SK-N-MC (cell line): ENCODE results near the gene ING4.

ENCODE experiments used
- DNase-seq: peaks from one replicate; pipeline ENCODE4 v3.0.0-alpha.2; 2011; ENCODE audit warnings: low read depth, low spot score
- H3K27ac ChIP-seq: fragments of 200-600 bp; sonication (generic); 2 replicates; pipeline ENCODE4 v1.5.1; 2016; ENCODE audit warnings: mixed run types
- H3K36me3 ChIP-seq: fragments of 200-600 bp; sonication (generic); 2 replicates; pipeline ENCODE4 v1.6.1; 2017; ENCODE audit warnings: antibody characterized with exemption, low read length, mixed read lengths; ENCODE audit not compliant: insufficient read depth
- H3K4me3 ChIP-seq: fragments of 200-600 bp; sonication (generic); 2 replicates; pipeline ENCODE4 v1.5.1; 2016
- H3K9ac ChIP-seq: fragments of 200-600 bp; sonication (generic); 2 replicates; pipeline ENCODE4 v1.8.0; 2017; ENCODE audit warnings: mixed run types, mixed read lengths; ENCODE audit not compliant: insufficient read length
- H3K9me3 ChIP-seq: fragments of 200-600 bp; sonication (generic); 2 replicates; pipeline ENCODE4 v1.6.1; 2017; ENCODE audit warnings: low read depth, mild to moderate bottlenecking, antibody characterized with exemption, low read length, moderate library complexity, mixed read lengths
- EZH2 ChIP-seq: fragments of 200-600 bp; sonication (generic); IDR thresholded peaks from one replicate; pipeline ENCODE4 v1.6.1; 2017; ENCODE audit warnings: antibody characterized with exemption
- FOXP2 ChIP-seq: optimal IDR thresholded peaks from 2 replicates; pipeline ENCODE3; 2011; ENCODE audit warnings: mild to moderate bottlenecking, moderate library complexity; ENCODE audit not compliant: insufficient read depth; ENCODE audit errors: extremely low read length, control extremely low read depth
- POLR2AphosphoS5 ChIP-seq: IDR thresholded peaks from 2 replicates; pipeline ENCODE4 v1.6.1; 2012; ENCODE audit warnings: mild to moderate bottlenecking, low read depth, low read length, borderline replicate concordance

Gene ING4

DNA sequence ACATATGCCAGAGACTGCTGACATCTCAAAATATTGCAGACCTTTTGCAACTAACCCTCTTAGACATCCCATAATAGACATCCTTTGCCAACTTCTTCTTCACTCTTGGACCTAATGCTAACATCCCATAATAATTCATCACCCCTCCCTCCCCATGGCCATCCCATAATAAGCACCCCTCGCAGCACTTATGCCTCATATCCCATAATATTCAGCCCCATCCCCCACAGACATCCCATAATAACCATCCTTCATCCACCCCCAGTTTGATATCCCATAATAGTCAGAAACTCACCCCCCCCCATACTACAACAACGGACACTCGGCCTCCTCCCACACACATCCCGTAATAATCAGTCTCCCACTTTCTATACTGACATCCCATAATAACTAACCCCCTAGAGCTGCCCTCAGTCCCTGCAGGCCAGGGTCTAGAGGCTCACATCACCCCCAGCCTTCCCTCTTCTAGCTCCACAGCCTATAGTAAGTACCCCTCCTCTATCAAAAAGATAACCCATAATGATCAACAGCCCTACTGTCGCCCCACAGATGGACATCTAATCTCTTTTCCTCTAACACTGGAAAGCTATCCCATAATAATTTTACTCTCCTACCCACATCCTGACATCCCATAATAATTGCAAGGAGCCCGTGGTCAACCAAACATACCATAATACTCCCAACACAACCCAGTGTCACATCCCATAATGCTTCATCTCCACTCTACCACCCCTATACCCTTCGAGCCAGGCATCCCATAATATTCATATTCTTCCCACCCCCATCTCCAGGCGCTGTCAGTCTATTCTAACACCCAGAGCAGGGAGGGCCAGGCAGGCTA lies 54.9 kb downstream of the ING4 start:
- peak overlapping the region; percentile 77 for H3K27ac ChIP-seq
- TF ChIP-seq FOXP2 (no peak), EZH2 (no peak), POLR2AphosphoS5 (no peak)
- no peak overlapping the region for H3K4me3 ChIP-seq
- H3K9ac ChIP-seq: no peak overlapping the region
- no peak for DNase-seq
- H3K9me3 ChIP-seq: no peaks in the 10 kb centered on the region
- peaks cover 12% of the 10 kb centered on the region; the same call in 1 of the 2 replicates for H3K36me3 ChIP-seq

DNA sequence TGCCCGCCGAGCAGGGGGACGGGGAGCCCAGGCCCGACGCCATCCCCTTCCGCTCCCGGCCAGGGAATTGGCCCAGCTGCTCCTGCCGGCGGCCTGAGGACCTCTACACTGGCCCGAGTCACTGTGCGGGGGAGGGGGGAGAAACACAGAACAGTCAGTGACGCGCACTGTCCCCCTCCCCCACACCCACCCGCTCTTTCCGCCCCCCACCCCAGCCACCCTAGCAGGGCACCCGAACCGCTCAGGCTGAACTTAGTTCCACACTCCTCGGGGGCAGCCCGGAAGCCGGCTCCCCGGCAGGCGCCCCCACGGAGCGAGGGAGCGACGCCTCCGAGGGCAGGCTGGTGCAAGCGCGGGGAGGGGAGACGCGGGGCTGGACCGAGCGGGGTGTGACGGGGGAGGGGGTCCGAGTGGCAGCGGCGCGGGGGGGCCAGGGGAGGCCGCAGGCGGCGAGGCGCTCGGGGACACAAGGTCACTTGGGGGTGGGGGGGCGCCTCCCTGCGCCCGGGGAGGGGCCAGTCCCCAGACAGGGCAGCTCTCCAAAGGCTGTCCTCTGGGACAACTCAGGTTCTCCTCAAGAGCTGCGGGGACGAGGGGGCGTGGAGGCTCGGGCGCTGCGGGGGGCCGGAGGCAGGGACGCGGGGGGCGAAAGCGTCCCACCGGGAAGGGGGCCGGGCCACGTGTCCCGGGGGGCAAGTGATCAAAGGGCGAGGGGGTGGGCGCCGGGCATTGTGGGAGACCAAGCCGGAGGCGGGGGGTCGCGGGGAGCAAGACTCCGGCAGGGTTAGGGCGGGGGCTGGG lies 56.4 kb downstream of the ING4 start:
- Histone ChIP-seq H3K9me3 (no peaks in the 10 kb centered on the region), H3K4me3 (peak overlapping the region; percentile 79), H3K36me3 (peaks cover 26% of the 10 kb centered on the region), H3K9ac (peak overlapping the region; percentile 72), H3K27ac (peak overlapping the region; percentile 79)
- no peak for DNase-seq
- TF ChIP-seq EZH2: no peak
- no peak for TF ChIP-seq FOXP2
- no peak for TF ChIP-seq POLR2AphosphoS5

- peaks cover 34% of the 10 kb centered on the region for H3K36me3 ChIP-seq
- no peak for DNase-seq
Measured at GRCh38 chr12:6605421-6606330, 57.2 kb downstream of the ING4 start.

GRCh38 chr12:6604259-6605029 lies 58.5 kb downstream of the ING4 start:
- DNase-seq: no peak
- H3K9ac ChIP-seq: peak overlapping the region; percentile 72
- H3K9me3 ChIP-seq: no peaks in the 10 kb centered on the region
- peaks cover 47% of the 10 kb centered on the region for H3K36me3 ChIP-seq
- TF ChIP-seq POLR2AphosphoS5: no peak
- TF ChIP-seq EZH2: no peak
- no peak for TF ChIP-seq FOXP2
- H3K4me3 ChIP-seq: peak overlapping the region; percentile 79
- H3K27ac ChIP-seq: no peak overlapping the region

More at GRCh38 chr12:6605421-6606330, 57.2 kb downstream of the ING4 start:
- Histone ChIP-seq H3K9me3 (no peaks in the 10 kb centered on the region), H3K4me3 (peak overlapping the region; percentile 79), H3K9ac (peak overlapping the region; percentile 72), H3K27ac (no peak overlapping the region)
- TF ChIP-seq POLR2AphosphoS5 (no peak), FOXP2 (no peak), EZH2 (no peak)

GRCh38 chr12:6603095-6603567 lies 59.8 kb downstream of the ING4 start:
- Histone ChIP-seq H3K9me3 (no peaks in the 10 kb centered on the region), H3K36me3 (peaks cover 59% of the 10 kb centered on the region), H3K9ac (peak overlapping the region; percentile 50), H3K4me3 (peak overlapping the region; percentile 45), H3K27ac (0 out of 2 replicates have a peak overlapping the region, but pooled peaks have one; percentile 5)
- TF ChIP-seq POLR2AphosphoS5 (no peak), FOXP2 (no peak), EZH2 (no peak)
- no peak for DNase-seq

- Histone ChIP-seq H3K4me3 (no peak overlapping the region), H3K9ac (peak overlapping the region; percentile 19), H3K36me3 (peaks cover 65% of the 10 kb centered on the region), H3K9me3 (no peaks in the 10 kb centered on the region), H3K27ac (0 out of 2 replicates have a peak overlapping the region, but pooled peaks have one; percentile 7)
- no peak for DNase-seq
- TF ChIP-seq EZH2: no peak
- no peak for TF ChIP-seq FOXP2
- no peak for TF ChIP-seq POLR2AphosphoS5
Measured at GRCh38 chr12:6602526-6602925, 60.4 kb downstream of the ING4 start.
